Activated T-cell treated with anti-CD3 and anti-CD28 coated beads, Interleukin-2, amount 50 U/mL, for 4 hours (primary cell): ENCODE data around the gene EVC2. TPM values are rescaled to one million over a fixed set of nuclear protein-coding genes. Genes with fewer than 3 reads are reported as not detected.

ENCODE experiments used
- ATAC-seq, 2 donors: fragments of 200-7000 bp; cut with Tn5 transposase; one replicate each; pipeline ENCODE4 v1.10.0; 2021
- DNase-seq: peaks from one replicate; pipeline ENCODE4 v3.0.0-alpha.2; 2020
- H3K27me3 Mint-ChIP-seq: one replicate; pipeline ENCODE4 v1.8.0; 2021; ENCODE audit warnings: low read depth, mixed read lengths
- H3K36me3 Mint-ChIP-seq: one replicate; pipeline ENCODE4 v1.8.0; 2022; ENCODE audit warnings: mixed read lengths; ENCODE audit not compliant: insufficient read depth
- H3K4me1 Mint-ChIP-seq: one replicate; pipeline ENCODE4 v1.8.0; 2021; ENCODE audit warnings: low read depth, mixed read lengths
- H3K4me3 Mint-ChIP-seq: one replicate; pipeline ENCODE4 v1.8.0; 2021; ENCODE audit warnings: mild to moderate bottlenecking, moderate library complexity, mixed read lengths
- H3K9me3 Mint-ChIP-seq: one replicate; pipeline ENCODE4 v1.8.0; 2021; ENCODE audit warnings: mixed read lengths
- total RNA-seq, 3 donors: library from RNA; stranded (reverse); gene quantifications; one replicate each; pipeline ENCODE4 v1.2.1, GENCODE V29; 2021

Gene EVC2
- under 1 TPM; 0.63 to 0.78 (median 0.76) TPM for total RNA-seq

DNA sequence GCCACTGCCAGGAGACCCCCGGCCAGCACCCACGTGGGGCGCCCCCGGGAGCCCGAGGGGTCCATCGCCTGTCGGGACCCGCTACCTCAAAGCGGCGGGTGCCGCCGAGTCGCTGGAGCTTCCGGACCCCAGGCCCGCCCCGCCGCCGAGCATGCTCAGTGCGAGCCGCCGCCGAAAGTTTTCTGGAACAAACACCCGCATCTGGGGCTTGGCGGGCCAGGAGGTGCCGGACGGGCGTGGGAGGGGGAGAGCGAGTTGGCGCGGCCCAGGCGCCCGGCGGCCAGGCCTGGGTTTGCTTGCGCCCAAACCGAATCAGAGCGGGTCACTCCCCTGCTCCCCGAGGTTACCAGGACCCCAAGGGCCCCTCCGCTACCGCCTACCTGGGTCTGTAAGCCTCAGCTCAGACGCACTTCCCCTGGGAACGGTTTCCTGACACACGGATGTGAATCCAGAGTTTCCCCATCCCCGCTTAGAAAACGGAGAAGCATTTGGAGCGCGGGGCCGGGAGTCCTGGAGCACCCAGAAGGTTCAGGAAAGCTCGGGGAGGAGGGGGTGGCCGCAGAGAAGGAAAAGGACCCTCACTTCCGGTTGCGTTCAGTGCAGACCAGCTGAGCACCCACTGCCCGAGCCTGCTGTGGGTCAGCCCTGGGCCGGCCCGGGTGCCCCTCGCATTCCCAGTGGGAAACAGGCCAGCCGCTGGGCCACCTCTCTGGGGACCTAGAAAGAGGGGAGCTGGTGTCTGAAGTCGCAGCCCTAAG is at the start of gene EVC2:
Gene EVC2 (minus strand): TSS at position 111 of the 758 bp plus-strand sequence. CDS start 46 bp downstream, at position 65.
- Mint-ChIP-seq H3K4me3 (peak within 1 kb of the TSS; percentile 29), H3K27me3 (peaks cover 45% of the 10 kb centered on the region), H3K9me3 (peaks cover 3% of the 10 kb centered on the region), H3K4me1 (peaks cover 7% of the 10 kb centered on the region), H3K36me3 (no peaks in the 10 kb centered on the region)
- DNase-seq (no peak), ATAC-seq (peak; percentile 16 to 19)

- DNase-seq (no peak), ATAC-seq (no peak)
- Mint-ChIP-seq H3K4me3 (no peak overlapping the region), H3K9me3 (no peaks in the 10 kb centered on the region), H3K4me1 (peaks cover 2% of the 10 kb centered on the region), H3K27me3 (peaks cover 2% of the 10 kb centered on the region), H3K36me3 (no peaks in the 10 kb centered on the region)
Measured at GRCh38 chr4:5757954-5758353, 49.6 kb upstream of the EVC2 start.

- Mint-ChIP-seq H3K4me1 (peaks cover 2% of the 10 kb centered on the region), H3K4me3 (no peak overlapping the region), H3K9me3 (no peaks in the 10 kb centered on the region), H3K36me3 (no peaks in the 10 kb centered on the region), H3K27me3 (peaks cover 2% of the 10 kb centered on the region)
- DNase-seq = no peak
- no peak for ATAC-seq
Measured at GRCh38 chr4:5757536-5757935, 49.2 kb upstream of the EVC2 start.

DNA sequence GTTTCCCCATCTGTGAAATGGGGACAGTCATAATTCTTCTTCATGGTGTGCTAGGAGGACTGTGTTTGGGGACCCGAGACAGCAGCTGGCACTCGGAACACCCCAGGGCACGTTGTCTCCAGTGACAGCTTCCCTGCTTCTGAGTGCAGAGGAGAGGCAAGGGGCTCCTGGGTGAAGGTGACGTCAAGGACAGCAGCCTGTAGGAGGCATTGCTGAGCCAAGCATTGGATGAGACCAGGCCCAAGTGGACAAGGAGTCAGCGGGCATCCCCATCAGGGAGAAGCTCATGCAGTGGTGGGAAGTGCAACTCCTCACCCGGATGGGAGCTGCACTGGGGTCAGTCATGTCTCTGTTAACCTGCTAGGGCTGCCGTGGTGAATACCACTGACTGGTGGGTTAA is 48.7 kb upstream of the EVC2 start:
- Mint-ChIP-seq H3K4me3 (no peak overlapping the region), H3K36me3 (no peaks in the 10 kb centered on the region), H3K9me3 (no peaks in the 10 kb centered on the region), H3K27me3 (peaks cover 2% of the 10 kb centered on the region), H3K4me1 (peaks cover 2% of the 10 kb centered on the region)
- DNase-seq (no peak), ATAC-seq (no peak)

GRCh38 chr4:5756271-5756670 is 47.9 kb upstream of the EVC2 start:
- H3K36me3 Mint-ChIP-seq = no peaks in the 10 kb centered on the region
- no peak for DNase-seq
- H3K4me3 Mint-ChIP-seq = no peak overlapping the region
- no peak for ATAC-seq
- peaks cover 2% of the 10 kb centered on the region for H3K27me3 Mint-ChIP-seq
- H3K9me3 Mint-ChIP-seq = no peaks in the 10 kb centered on the region
- peaks cover 2% of the 10 kb centered on the region for H3K4me1 Mint-ChIP-seq

- Mint-ChIP-seq H3K4me1 (peaks cover 2% of the 10 kb centered on the region), H3K9me3 (no peaks in the 10 kb centered on the region), H3K4me3 (no peak overlapping the region), H3K36me3 (no peaks in the 10 kb centered on the region), H3K27me3 (peaks cover 2% of the 10 kb centered on the region)
- DNase-seq = no peak
- ATAC-seq = no peak
Measured at GRCh38 chr4:5755679-5756078, 47.3 kb upstream of the EVC2 start.

GRCh38 chr4:5755161-5755560 is 46.8 kb upstream of the EVC2 start:
- Mint-ChIP-seq H3K4me1 (peaks cover 2% of the 10 kb centered on the region), H3K9me3 (no peaks in the 10 kb centered on the region), H3K36me3 (no peaks in the 10 kb centered on the region), H3K27me3 (peaks cover 2% of the 10 kb centered on the region), H3K4me3 (no peak overlapping the region)
- ATAC-seq (no peak), DNase-seq (no peak)

- DNase-seq (no peak), ATAC-seq (no peak)
- H3K9me3 Mint-ChIP-seq = no peaks in the 10 kb centered on the region
- no peak overlapping the region for H3K4me3 Mint-ChIP-seq
- no peaks in the 10 kb centered on the region for H3K36me3 Mint-ChIP-seq
- peaks cover 2% of the 10 kb centered on the region for H3K4me1 Mint-ChIP-seq
- H3K27me3 Mint-ChIP-seq = peaks cover 2% of the 10 kb centered on the region
Measured at GRCh38 chr4:5754529-5754881, 46.1 kb upstream of the EVC2 start.

DNA sequence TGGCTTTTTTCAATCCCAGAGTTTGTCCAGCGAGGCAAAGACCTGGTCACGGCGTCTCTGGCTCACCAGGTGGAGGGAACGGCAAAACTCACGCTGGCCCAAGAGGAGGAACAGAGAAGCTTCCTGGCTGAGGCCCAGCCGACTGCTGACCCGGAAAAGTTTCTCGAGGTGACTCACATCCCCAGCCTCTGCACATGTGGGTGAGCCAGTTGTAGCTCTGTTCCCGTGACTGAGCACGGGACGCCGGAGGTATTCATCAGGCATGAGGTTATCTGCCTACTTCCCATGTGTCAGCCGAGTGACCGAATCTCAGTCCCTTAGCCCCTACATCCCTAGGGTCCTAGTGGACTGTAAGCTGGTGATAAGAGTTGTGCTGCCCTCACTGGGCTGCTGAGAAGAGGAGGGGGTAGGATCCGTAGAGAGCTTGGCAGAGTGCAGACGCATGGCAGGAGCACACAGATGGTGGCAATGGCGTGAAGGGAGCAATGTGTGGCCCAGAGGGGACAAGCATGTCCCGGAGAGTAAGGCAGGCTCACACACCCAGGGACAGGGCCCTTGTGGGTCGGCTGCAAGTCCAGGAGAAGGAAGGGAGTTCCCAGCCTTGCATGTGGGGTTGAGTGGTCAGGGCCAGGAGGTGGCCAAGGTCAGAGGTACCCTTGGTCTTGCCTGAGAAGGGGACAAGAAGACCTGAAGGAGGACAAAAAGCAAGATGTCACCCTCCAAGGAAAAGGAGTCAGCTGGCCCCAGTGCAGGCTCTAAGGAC is 45.6 kb upstream of the EVC2 start:
- ATAC-seq = no peak
- peaks cover 2% of the 10 kb centered on the region for H3K4me1 Mint-ChIP-seq
- no peaks in the 10 kb centered on the region for H3K36me3 Mint-ChIP-seq
- no peaks in the 10 kb centered on the region for H3K9me3 Mint-ChIP-seq
- no peak overlapping the region for H3K4me3 Mint-ChIP-seq
- peaks cover 2% of the 10 kb centered on the region for H3K27me3 Mint-ChIP-seq
- DNase-seq = no peak

DNA sequence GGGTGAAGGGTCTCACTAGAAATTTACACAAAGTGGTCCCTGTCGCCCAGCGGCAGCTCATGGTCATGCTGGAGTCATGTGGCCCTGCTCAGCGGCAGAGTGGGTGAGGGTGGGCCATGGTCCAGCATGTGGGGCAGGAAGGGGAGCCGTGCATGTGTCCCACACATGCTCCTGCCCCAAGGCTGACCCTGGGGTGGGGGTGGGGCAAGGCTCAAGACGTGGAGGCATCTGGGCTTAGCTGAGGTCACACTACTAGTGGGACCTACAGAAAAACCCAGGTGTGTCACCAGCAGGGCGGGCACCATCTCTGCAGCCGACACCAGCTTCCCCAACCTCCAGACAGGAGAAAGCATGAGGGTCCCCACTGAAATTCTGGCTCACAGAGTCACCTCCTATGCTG is 45.0 kb upstream of the EVC2 start:
- ATAC-seq = no peak
- Mint-ChIP-seq H3K9me3 (no peaks in the 10 kb centered on the region), H3K4me1 (peaks cover 2% of the 10 kb centered on the region), H3K4me3 (no peak overlapping the region), H3K36me3 (no peaks in the 10 kb centered on the region), H3K27me3 (peaks cover 2% of the 10 kb centered on the region)
- DNase-seq = no peak

- Mint-ChIP-seq H3K9me3 (no peaks in the 10 kb centered on the region), H3K36me3 (no peaks in the 10 kb centered on the region), H3K4me1 (no peaks in the 10 kb centered on the region), H3K27me3 (peaks cover 2% of the 10 kb centered on the region), H3K4me3 (no peak overlapping the region)
- ATAC-seq (no peak), DNase-seq (no peak)
Measured at GRCh38 chr4:5752376-5753184, 44.2 kb upstream of the EVC2 start.

- DNase-seq = no peak
- Mint-ChIP-seq H3K36me3 (no peaks in the 10 kb centered on the region), H3K27me3 (peaks cover 2% of the 10 kb centered on the region), H3K4me1 (no peaks in the 10 kb centered on the region), H3K9me3 (no peaks in the 10 kb centered on the region), H3K4me3 (no peak overlapping the region)
- no peak for ATAC-seq
Measured at GRCh38 chr4:5751666-5752375, 43.5 kb upstream of the EVC2 start.

- Mint-ChIP-seq H3K9me3 (no peaks in the 10 kb centered on the region), H3K36me3 (no peaks in the 10 kb centered on the region), H3K4me1 (no peaks in the 10 kb centered on the region), H3K27me3 (peaks cover 2% of the 10 kb centered on the region), H3K4me3 (no peak overlapping the region)
- ATAC-seq = no peak
- no peak for DNase-seq
Measured at GRCh38 chr4:5750946-5751665, 42.7 kb upstream of the EVC2 start.
